GM12878 (cell line): ENCODE results near the gene HIVEP3.

Source experiments
- ATF2 ChIP-seq: IDR thresholded peaks from 2 replicates; pipeline ENCODE4 v1.6.1; 2012; ENCODE audit warnings: low read length, inconsistent platforms
- ATF3 ChIP-seq: IDR thresholded peaks from 2 replicates; pipeline ENCODE4 v1.6.1; 2011; ENCODE audit warnings: low read depth, mild to moderate bottlenecking, low read length, moderate library complexity, borderline replicate concordance; ENCODE audit errors: extremely low read depth
- BHLHE40 ChIP-seq, 2 experiments: fragments of 450-650 bp in 1 of 2; IDR thresholded peaks; 2 replicates each; pipeline ENCODE4 v1.6.1; 2011 to 2017; ENCODE audit warnings: low read depth in 2 of 2, borderline replicate concordance in 1 of 2, improper control_type of control experiment in 1 of 2, low read length in 1 of 2, mild to moderate bottlenecking in 1 of 2
- CBFB ChIP-seq: IDR thresholded peaks from 2 replicates; pipeline ENCODE4 v1.6.1; 2016; ENCODE audit warnings: antibody characterized with exemption, low read depth
- EGR1 ChIP-seq, 2 experiments: IDR thresholded peaks; 1 replicate in 1 of 2; 2 replicates in 1 of 2; pipeline ENCODE4 v1.6.1; 2011 to 2012; ENCODE audit warnings: low read depth in 2 of 2, low read length in 2 of 2, borderline replicate concordance in 1 of 2, mild to moderate bottlenecking in 1 of 2, moderate library complexity in 1 of 2
- FOXM1 ChIP-seq: IDR thresholded peaks from 2 replicates; pipeline ENCODE4 v1.6.1; 2012; ENCODE audit warnings: low read depth, mild to moderate bottlenecking, inconsistent platforms, low read length, moderate library complexity
- MAX ChIP-seq: IDR thresholded peaks from 2 replicates; pipeline ENCODE4 v1.6.1; 2012; ENCODE audit warnings: low read depth, low read length, improper control_type of control experiment
- NFYB ChIP-seq: IDR thresholded peaks from 2 replicates; pipeline ENCODE4 v1.6.1; 2011; ENCODE audit warnings: low read depth, mild to moderate bottlenecking, low read length, improper control_type of control experiment, moderate library complexity; ENCODE audit not compliant: insufficient read depth
- NR2C1 ChIP-seq: fragments of 450-650 bp; IDR thresholded peaks from 2 replicates; pipeline ENCODE4 v1.6.1; 2017; ENCODE audit warnings: antibody characterized with exemption, mild to moderate bottlenecking, moderate library complexity
- SP1 ChIP-seq: IDR thresholded peaks from one replicate; pipeline ENCODE4 v1.6.1; 2011; ENCODE audit warnings: low read depth, low read length
- SREBF2 ChIP-seq: IDR thresholded peaks from 2 replicates; pipeline ENCODE4 v1.6.1; 2012; ENCODE audit warnings: mild to moderate bottlenecking, low read length
- SRF ChIP-seq, 2 experiments: IDR thresholded peaks; 2 replicates each; pipeline ENCODE4 v1.6.1; 2011; ENCODE audit warnings: low read depth in 2 of 2, low read length in 2 of 2, mild to moderate bottlenecking in 1 of 2, moderate library complexity in 1 of 2
- STAT1 ChIP-seq: fragments of 450-650 bp; conservative IDR thresholded peaks from 2 replicates; pipeline ENCODE4 v1.6.1; 2014; ENCODE audit warnings: antibody characterized with exemption, mild to moderate bottlenecking

- TF ChIP-seq SP1: no peak
- TF ChIP-seq ATF3: no peak
- TF ChIP-seq SRF (IDR thresholded peaks at IDR 0.05; ENCODE audit: low read depth in 2 of 2, low read length in 2 of 2): no peak
- no peak for TF ChIP-seq NFYB
- TF ChIP-seq SREBF2: no peak
- no peak for TF ChIP-seq CBFB
- TF ChIP-seq STAT1: no peak
- TF ChIP-seq FOXM1: no peak
- TF ChIP-seq NR2C1: no peak
- TF ChIP-seq BHLHE40 (IDR thresholded peaks at IDR 0.05; ENCODE audit: borderline replicate concordance in 1 of 2, low read depth in 2 of 2, low read length in 1 of 2): no peak
- TF ChIP-seq ATF2: no peak
- no peak for TF ChIP-seq EGR1 (IDR thresholded peaks at IDR 0.05; ENCODE audit: borderline replicate concordance in 1 of 2, low read depth in 2 of 2, low read length in 2 of 2)
- no peak for TF ChIP-seq MAX
These were observed 20.5 kb downstream of the HIVEP3 start for GRCh38 chr1:41898191-41898713.
